ENCODE data around the gene ZNF784. TPM values are rescaled to one million over a fixed set of nuclear protein-coding genes. Genes with fewer than 3 reads are reported as not detected.

Gene ZNF784
- total and polyA plus RNA-seq, 2 of the 8 experiments (the other 6 are each of a cell fraction or from before 2014, with no cell fraction given), result 6.5 to 8.0 TPM

GRCh38 chr19:55637534-55637933, 13.2 kb upstream of the ZNF784 start (continued):
- TF ChIP-seq CHD7 (IDR thresholded peaks at IDR 0.05; ENCODE audit: insufficient replicate concordance, low read length) (no peak), PHF8 (conservative IDR thresholded peaks at IDR 0.05; ENCODE audit: low read depth, low read length) (no peak)
